Stimulated activated CD8-positive, alpha-beta memory T cell treated with anti-CD3 and anti-CD28 coated beads, Interleukin-15, amount 100 ng/mL, for 1 hour (primary cell): ENCODE measurements around the gene SFXN2.
A peak's percentile ranks its signal among the peaks of the same experiment; 100 is the strongest.
"Not testable (repeated sequence)": the region's sequence is repeated elsewhere in the genome, so short reads cannot be mapped to it uniquely, and the experiment has no call there.

Experiments
- DNase-seq: peaks from one replicate; pipeline ENCODE4 v3.0.0-alpha.2; 2020; ENCODE audit warnings: low read depth

The SFXN2 gene

GRCh38 chr10:102714621-102715455 is at the start of gene SFXN2:
TSS of gene SFXN2 (plus strand) at chr10:102714636. CDS start at chr10:102726637, 12,001 bp downstream.
- peak; percentile 20 for DNase-seq

GRCh38 chr10:102665904-102666509 is 48.4 kb upstream of the SFXN2 start:
- DNase-seq = no peak

- DNase-seq = not testable (repeated sequence)
Measured at GRCh38 chr10:102667411-102667810, 47.0 kb upstream of the SFXN2 start.

GRCh38 chr10:102668326-102669107 is 45.9 kb upstream of the SFXN2 start:
- no peak for DNase-seq

GRCh38 chr10:102669206-102670064 is 45.0 kb upstream of the SFXN2 start:
- DNase-seq = no peak

DNA sequence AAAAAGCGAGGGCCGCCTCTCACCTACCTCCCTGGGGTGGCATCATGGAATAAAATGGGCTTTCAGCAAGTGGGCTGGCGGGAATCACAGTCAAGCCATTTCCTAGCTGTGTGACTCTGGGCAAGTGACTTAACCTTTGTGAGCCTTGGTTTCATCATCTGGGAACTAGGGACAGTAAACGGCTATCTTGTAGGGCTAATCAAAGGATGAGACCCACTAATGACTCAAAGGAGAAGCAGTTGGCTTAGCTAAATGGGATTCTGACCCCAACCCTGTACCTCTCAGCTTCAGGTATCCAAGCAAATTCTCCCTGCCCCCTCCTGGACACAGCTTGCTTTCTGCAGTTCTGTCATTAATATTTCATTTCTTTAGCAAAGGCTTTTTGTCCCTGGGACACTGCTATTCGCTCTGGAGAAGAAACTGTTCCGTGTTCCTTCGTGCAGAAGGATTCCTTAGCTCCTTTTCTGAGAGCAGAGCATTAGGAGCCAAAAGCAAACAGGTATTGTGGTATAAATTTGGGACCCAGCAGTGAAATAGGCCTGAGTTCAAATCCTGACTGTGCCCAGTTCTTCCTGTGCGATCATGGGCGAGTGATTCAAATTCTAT is 44.3 kb upstream of the SFXN2 start:
- DNase-seq = no peak

GRCh38 chr10:102670871-102671434 is 43.5 kb upstream of the SFXN2 start:
- DNase-seq = no peak

DNA sequence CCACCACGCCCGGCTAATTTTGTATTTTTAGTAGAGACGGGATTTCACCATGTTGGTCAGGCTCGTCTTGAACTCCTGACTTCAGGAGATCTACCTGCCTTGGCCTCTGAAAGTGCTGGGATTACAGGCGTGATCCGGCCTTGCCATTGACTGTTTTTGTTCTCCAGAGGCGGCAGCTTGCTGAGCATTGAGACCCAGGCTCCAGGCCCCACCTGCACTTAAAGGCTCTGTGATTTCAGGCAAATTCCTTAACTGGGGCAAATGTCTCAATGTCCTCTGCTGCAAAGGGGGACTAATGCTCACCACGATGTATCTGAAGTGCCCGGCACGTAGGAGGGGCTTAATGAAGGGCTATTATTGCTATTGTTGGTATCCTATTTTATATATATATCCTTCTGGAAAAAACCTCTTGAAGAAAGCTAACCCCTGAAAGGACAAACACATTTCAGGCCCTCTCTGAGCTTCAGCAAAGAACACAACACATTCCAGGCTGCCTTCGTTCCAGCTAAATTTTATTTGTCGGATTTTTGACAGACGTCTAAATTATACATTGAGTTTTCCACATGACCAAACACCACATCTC is 41.1 kb upstream of the SFXN2 start:
- DNase-seq = no peak

GRCh38 chr10:102673819-102674511 is 40.5 kb upstream of the SFXN2 start:
- DNase-seq = peak; percentile 36

DNA sequence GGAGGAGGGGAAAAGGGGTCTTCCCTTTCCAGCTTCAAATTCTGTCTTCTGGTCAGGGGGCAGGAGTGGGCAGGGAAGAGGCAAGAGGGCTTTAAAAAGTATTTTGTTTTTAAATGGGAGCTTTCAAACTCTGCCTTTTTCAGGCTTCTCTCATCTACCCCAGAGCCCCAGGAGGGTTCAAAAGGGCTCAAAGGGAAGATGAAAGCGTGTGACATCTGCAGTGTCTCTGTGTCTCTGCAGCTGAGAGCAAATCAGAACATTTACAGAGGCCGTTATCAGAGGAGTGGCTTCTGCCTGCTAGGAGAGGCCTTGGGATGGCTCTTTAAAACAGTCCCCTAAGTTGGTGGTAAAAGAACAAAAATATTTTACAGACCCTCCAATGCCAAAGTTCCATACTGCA is 39.9 kb upstream of the SFXN2 start:
- no peak for DNase-seq

DNA sequence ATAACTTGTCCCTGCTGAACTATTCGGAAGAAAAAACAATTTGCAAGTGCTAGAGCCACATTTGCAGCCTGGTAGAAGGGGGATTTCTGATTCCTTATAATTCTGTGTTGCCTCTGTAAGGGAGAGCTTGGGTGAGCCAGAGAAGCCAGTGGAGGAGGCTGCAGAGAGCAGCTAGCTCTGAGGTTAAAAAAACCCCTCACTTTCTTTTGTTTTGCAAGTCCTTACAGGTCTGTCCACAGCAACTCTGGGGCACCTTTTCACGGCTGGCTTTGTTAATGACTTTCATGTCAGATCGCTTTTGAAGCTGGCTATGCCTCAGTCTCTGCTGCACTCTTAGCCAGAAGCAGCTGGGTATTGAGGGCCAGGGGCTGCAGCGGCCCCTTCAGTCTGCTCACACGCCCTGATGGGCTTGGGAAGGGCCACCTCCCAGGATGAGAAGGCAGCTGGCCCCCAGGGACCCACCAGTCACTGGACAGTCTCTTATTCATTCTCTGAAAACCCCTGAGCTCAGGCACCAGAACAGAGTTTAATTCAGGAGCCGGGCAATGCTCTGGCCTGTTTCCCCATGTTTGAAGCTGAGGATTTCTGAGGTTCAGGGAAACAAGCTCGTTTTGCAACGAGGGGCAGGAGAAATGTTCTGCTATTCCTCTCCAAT is 39.3 kb upstream of the SFXN2 start:
- no peak for DNase-seq

GRCh38 chr10:102675666-102676533 is 38.5 kb upstream of the SFXN2 start:
- no peak for DNase-seq

DNA sequence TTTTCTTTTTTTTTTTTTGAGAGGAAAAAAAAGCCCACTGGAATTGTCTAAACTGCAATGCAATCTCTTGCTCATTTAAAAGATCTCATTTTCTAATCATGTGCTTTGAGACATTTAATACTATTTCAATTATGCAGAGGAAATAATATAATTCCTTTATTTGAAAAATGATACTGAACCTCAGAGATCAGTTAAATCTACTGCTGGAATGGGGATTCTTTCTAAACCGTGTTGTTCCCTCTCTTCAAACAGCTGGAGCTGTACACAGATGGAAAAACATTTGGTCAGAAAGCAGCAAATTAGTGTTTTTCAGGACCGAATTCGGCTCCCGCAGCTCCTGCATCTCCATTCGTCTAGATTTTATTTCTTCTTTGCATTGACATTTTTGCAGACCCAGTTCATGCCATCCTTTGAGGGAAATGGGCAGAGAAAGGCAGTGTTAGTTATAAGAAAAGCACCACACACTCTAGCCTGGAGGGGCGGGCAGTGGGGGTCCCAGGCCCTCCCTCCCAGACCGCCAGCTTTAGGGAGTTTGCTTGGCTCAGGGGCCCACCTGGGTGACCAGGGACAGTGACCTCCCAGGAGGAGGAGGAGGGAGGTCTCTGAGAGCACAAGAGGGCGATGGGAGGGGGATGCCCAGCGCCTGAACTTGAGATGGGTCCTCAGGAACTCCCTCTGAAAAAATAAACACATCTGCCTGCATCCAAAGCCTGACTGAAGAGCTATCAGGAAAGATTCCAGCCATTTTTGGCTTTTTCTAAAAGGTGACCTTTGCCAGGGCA is 37.7 kb upstream of the SFXN2 start:
- no peak for DNase-seq

DNA sequence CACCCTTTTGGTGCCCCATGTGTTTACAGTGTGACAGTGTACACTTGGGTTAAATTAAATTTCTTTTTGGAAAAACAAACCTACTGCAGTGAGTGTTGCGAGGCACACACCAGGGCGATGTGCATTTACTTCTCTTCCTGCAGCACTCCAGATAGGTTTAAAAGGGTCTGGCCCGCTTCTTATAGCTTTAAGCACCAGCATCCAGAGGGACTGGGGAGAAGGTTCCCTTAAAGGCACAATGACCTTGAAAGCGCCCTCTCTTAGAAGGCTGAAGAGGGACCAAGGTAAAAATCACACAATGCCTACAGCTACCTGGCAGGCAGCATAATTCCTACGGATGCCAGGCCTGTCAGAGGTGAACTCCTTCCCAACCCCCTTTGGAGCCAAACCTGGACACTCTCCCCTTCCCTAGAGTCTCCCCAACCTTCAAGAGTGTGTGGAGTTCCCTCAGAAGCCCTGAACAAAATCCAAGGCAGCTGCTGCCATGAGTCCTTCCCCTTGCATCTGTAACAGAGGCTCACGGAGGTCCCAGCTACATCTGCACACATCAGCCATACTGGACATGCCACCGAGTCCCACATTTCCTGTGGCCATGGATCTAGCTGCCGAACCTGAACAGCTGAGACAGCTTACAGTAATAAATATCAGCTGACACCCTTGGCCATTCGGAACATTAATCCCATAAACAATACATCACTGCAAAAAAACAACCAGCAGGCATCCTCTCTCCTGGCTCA is 36.9 kb upstream of the SFXN2 start:
- DNase-seq = no peak

DNA sequence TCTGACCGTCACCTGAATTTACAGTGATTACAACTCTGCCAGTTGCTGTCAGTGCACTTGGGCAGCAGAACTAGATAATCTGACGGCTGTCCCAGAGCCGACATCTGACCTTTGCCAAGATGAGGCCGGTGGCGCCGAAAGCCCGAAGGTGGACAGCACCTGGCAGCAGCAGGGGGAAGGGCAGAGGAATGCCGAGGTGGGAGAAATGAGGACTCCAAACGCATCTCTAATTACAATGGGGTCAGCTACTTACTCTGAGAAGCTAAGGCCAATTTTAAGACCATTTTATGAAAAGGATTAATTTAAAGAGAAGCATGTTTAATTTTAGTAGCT is 36.4 kb upstream of the SFXN2 start:
- DNase-seq = no peak

GRCh38 chr10:102678842-102679289 is 35.6 kb upstream of the SFXN2 start:
- no peak for DNase-seq

DNA sequence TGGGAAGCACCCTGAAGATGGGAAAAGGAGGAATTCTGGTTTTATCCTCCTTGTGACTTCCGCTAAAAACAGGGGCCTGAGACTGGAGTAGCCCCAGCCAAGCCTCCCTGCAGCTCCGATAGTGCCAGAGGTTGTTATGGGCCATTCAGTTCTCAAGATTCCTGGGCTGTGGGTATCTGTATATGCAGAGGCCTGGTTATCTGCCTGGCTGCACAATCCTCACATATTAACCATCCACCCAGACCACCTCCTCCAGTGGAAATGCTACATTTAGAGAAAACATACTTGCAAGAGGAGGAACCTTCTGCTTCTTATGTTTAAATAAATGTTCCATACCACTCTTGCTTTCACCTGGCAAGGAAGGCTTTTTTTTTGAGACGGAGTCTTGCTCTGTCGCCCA is 34.8 kb upstream of the SFXN2 start:
- DNase-seq = no peak
